RWPE1 (cell line): ENCODE results near the gene SRPK3.

Experiments
- CTCF ChIA-PET: fragments of 350-600 bp; sonication (Branson Sonifier 250); formaldehyde crosslinking; extraction: SDS; loops from one replicate; lab custom pipeline; 2021; lab: Yijun Ruan, JAX
- POLR2A ChIA-PET: fragments of 400-600 bp; formaldehyde crosslinking; extraction: SDS; loops from one replicate; lab custom pipeline; 2020; ENCODE audit warnings: antibody characterized with exemption; ENCODE audit not compliant: low non-redundant PET; lab: Yijun Ruan, JAX
- DNase-seq: peaks from one replicate; pipeline ENCODE4 v3.0.0; 2012; ENCODE audit warnings: low spot score
- H3K27ac ChIP-seq: fragments of 450-650 bp; 2 replicates; pipeline ENCODE4 v1.5.1; 2017
- TF ChIP-seq, protein P1 (sequence below): fragments of 450-650 bp; conservative IDR thresholded peaks from 2 replicates; pipeline ENCODE4 v1.5.1; 2017; ENCODE audit warnings: low read depth, mild to moderate bottlenecking

The SRPK3 gene

GRCh38 chrX:153800746-153801145 lies 19.9 kb downstream of the SRPK3 start:
- H3K27ac ChIP-seq: no peak overlapping the region
- TF ChIP-seq, protein P1, sequence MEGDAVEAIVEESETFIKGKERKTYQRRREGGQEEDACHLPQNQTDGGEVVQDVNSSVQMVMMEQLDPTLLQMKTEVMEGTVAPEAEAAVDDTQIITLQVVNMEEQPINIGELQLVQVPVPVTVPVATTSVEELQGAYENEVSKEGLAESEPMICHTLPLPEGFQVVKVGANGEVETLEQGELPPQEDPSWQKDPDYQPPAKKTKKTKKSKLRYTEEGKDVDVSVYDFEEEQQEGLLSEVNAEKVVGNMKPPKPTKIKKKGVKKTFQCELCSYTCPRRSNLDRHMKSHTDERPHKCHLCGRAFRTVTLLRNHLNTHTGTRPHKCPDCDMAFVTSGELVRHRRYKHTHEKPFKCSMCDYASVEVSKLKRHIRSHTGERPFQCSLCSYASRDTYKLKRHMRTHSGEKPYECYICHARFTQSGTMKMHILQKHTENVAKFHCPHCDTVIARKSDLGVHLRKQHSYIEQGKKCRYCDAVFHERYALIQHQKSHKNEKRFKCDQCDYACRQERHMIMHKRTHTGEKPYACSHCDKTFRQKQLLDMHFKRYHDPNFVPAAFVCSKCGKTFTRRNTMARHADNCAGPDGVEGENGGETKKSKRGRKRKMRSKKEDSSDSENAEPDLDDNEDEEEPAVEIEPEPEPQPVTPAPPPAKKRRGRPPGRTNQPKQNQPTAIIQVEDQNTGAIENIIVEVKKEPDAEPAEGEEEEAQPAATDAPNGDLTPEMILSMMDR: no peak
- DNase-seq: no peak
- POLR2A ChIA-PET: no interaction called here
- CTCF ChIA-PET: no interaction called here

DNA sequence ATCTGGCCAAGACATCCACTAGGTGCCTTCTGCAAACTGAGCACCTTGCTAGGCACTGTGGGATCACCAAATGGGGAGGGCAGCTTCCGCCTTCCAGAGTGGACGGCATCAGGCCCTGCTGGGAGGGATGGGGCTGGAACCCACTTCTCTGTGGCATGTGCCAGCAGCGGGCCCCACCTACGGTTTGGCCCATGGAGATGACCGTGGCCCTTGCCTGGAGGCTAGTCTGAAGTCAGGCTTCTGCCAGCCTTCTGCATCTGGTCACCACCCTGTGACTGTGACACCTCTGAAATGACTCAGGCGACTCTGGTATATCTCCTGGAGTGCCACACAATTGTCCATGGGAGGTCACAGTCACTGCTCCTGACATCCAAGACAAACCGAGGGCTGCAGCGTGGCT lies 20.8 kb downstream of the SRPK3 start:
- ChIA-PET CTCF (interaction anchor here (0.5 kb wide), 1 partner anchor 47 kb away, joined by 4 read pairs; no protein-coding TSS in a partner anchor), POLR2A (no interaction called here)
- DNase-seq: no peak
- no peak overlapping the region for H3K27ac ChIP-seq
- TF ChIP-seq, protein P1: no peak

- ChIA-PET CTCF (no interaction called here), POLR2A (no interaction called here)
- TF ChIP-seq, protein P1: no peak
- no peak for DNase-seq
- no peak overlapping the region for H3K27ac ChIP-seq
Measured at GRCh38 chrX:153802513-153803045, 21.7 kb downstream of the SRPK3 start.

- POLR2A ChIA-PET: no interaction called here
Measured at GRCh38 chrX:153803211-153804099, 22.6 kb downstream of the SRPK3 start.

GRCh38 chrX:153804100-153804595 lies 23.3 kb downstream of the SRPK3 start:
- POLR2A ChIA-PET: no interaction called here
- DNase-seq: no peak
- no peak overlapping the region for H3K27ac ChIP-seq
- TF ChIP-seq, protein P1: no peak
- CTCF ChIA-PET: no interaction called here

More at GRCh38 chrX:153803211-153804099, 22.6 kb downstream of the SRPK3 start:
- no peak overlapping the region for H3K27ac ChIP-seq
- CTCF ChIA-PET: no interaction called here
- DNase-seq: no peak
- TF ChIP-seq, protein P1: no peak

DNA sequence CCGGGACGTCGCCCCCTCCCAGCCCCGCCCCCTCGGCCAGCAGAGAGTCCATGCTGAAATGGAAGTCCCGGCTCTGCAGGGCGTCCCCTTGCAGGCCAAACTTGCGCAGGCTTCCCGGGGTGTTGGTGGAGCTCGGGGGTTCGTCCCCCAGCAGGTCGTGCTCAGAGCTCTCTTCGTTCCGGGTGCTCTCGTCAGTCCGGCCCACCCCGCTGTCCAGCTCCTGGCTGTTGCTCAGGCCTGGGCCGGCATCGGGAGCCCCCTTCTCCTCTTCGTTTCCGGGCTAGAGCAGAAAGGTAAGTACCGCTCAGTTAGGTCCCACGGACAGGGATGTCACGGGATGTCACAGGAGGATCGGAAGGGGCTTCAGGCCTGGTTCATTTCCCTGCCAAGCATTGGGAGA lies 23.8 kb downstream of the SRPK3 start:
- no peak for DNase-seq
- CTCF ChIA-PET: no interaction called here
- no peak overlapping the region for H3K27ac ChIP-seq
- POLR2A ChIA-PET: no interaction called here
- TF ChIP-seq, protein P1: no peak
